Measurements from ENCODE around the gene NKAIN4.
"Not testable (repeated sequence)": the region's sequence is repeated elsewhere in the genome, so short reads cannot be mapped to it uniquely, and the experiment has no call there.

NKAIN4 gene

DNA sequence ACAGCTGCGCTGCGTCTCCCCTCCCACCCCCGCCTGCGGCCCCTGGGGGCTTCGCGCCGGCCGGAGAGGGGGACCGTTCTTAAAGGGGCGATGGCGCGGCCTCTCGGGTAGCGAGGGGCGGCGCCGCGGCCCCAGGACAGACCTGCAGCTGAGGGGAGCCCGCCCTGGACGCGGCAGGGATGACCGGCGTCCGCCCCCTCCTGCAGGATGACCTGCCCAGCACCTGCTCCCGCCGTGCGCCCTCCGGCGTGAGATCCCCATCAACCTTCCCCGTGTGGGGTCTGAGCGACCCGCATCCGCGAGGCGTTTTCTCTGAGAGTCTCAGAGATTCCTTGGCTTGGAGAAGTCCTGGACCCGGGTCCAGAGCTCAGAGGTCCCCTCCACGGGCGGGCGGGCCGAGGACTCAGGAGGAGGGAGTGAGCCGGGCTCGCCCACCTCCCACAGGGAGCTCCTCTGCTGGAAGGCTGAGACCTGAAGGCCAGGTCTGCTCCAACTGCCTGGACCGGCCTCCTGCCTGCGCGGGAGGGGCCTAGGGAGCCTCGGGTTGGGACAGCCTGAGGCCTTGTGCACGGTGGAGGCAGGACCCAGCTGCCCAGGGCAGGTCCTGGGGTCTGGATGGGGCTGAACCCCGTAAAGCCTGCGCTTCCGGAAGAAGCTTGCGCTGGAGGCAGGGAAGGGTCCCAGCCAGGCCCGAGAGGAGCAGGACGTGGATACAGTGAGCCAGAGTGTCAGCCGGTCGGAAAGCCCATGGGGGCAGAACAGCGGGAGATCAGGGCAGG is 532 bp upstream of the NKAIN4 start:
- DNase-seq: no peak

GRCh38 chr20:63253438-63254231 is 628 bp downstream of the NKAIN4 start:
- DNase-seq: no peak

GRCh38 chr20:63253065-63253437 is 1.2 kb downstream of the NKAIN4 start:
- no peak for DNase-seq

- DNase-seq: no peak
Observed at GRCh38 chr20:63252284-63252711, 2.0 kb downstream of the NKAIN4 start.

- not testable (repeated sequence) for DNase-seq
Observed at GRCh38 chr20:63251350-63251749, 2.9 kb downstream of the NKAIN4 start.

GRCh38 chr20:63249891-63250290 is 4.4 kb downstream of the NKAIN4 start:
- DNase-seq: no peak

DNA sequence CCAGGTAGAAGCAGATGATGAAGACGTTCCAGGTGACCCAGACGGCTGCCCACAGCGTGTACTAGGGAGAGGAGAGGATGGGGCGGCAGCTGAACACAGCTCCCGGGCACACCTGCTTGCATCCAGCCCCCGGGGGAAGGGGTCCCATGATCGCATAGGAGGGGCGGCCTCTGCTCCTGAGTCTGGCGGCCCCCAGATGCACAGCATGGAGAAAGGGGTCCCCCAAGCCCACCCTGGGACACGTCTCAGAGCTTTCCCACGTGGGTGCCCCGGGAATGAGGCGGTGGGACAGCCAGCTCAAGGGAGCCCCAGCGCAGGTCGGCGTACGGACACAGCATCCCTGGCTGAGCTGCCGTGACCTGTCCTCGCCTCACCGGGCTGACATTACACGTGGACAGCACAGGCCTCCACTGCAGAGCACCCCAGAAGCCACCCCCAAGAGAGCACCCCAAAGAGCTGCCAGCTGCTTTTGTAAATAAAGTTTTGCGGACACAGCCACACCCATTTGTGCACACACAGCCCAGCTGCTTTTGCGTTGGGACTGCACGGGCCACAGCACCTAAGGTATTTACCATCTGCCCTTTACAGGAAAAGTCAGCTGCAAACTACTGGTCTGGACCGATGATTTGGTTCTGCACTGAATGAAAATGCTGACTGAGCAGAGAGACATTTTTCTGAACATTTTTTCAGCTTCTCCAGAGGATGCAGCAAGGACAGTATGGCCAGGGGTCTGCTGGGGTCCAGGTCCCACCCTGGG is 5.2 kb downstream of the NKAIN4 start:
- DNase-seq: no peak

GRCh38 chr20:63247671-63248228 is 6.5 kb downstream of the NKAIN4 start:
- no peak for DNase-seq

DNA sequence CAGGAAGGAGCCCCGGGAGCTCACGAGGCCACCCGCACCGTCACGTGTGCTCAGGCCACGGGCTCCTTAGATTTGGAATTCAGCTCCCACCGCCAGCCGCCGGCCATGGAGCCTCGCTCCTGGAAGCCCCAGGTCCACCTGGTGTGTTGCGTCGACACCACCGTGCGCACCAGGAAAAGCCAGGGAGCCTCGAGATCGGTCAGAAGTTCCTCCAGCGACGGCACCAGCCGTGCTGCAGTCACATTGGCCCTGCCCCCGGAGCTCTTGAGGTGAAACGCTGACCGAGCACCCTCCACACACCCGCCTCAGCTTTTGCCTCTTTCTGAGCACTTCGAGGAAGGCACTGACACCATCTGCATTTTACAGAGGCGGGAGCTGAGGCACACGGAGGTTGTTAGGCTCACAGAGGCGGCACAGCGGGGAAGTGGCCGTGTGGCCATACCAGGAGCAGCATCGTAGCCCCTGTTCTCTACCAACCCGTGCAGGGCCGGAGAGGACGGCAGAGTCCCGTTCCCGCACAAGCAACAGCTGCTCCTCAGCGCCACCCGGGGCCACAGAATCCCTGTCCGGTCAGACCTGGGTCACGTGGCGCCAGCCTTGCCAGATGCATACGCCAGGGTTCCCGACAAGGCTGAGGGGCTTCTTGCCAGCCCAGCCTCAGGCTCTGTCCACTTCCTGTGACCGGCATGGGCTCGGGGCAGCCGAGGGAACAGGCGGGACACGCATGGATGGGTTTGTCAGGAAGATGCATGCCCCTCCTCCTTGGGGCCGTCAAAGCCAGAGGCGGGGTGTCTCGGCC is 7.6 kb downstream of the NKAIN4 start:
- no peak for DNase-seq

DNA sequence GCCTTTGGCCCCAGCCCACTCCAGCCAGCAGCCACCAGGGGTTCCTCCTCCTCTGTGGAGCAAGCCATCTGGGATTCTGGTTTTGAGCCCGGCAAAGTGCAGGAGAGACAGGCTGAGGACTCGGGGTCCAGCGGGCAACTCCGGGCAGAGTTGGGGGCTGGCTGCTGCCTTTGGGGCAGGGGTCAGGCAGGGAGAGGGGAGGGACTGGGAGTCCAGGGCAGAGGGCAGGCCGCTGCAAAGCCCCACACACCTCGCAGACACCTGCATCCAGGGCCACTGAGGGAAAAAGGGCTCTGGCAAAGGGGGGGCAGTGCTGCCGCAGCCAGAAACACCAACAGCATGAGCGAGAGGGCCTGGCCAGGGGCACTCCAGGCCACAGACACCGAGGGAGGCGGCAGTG is 9.8 kb downstream of the NKAIN4 start:
- no peak for DNase-seq

DNA sequence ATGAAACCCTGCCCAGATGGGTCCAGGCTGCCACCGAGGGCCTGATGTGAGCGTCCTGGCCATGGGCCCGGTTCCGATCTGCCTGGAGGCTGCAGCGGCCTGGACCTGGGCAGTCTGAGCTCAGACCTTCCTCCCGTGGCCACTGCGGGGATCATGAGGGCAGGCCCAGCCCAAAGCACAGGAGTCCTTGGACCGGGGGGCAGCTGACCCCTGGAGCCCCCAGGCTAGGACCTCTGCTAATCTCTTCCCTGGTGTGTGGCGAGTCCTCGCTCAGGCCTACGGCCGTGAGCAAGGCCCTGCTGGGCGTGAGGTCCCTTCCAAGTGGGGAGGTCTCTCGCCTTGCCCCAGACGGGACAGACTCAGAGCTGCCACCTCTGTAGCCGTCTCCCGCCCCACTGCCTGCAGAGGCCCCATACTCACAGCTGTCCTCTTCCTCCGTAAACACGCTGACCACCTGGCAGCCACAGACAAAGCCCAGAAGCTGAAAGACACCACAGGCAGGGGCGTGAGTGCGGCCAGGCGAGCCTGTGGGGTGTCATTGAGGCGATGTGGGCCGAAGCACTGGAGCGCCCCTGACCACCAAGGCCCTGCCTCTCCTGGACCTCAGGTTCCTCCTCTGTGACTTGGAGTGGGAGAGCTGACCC is 10.5 kb downstream of the NKAIN4 start:
- no peak for DNase-seq

GRCh38 chr20:63242736-63243135 is 11.5 kb downstream of the NKAIN4 start:
- DNase-seq: no peak

- no peak for DNase-seq
Observed at GRCh38 chr20:63241272-63241671, 13.0 kb downstream of the NKAIN4 start.

GRCh38 chr20:63240004-63240403 is 14.3 kb downstream of the NKAIN4 start:
- DNase-seq: no peak

- no peak for DNase-seq
Observed at GRCh38 chr20:63239431-63239830, 14.8 kb downstream of the NKAIN4 start.

DNA sequence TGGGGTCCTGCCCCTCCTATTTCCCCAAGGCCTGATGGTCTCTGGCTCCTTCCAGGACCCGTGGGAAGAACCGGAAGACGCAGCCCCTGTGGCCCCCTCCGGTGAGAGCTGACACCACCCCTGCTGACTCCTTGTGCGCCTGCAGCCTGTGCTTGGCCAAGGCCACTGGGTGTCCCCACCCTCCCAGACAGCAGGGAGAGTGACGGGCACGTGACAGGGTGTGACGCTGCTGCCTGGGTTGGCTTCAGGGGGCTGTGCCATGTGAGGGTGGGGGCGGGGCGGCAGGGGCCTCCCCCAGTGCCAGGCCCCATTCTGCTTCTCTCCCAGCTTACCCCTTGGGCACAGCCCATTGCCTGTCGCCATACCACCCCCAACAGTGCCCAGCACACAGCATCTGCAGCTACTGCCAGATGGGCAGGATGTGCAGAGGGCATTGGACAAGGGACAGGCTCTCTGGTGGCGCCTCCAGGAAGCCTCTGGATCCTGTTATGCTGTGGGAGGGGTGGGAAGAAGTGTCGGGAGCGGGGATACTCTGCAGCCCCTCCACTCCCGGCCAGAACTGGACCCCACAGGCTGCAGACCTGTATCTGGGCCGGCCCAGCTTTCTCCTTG is 15.6 kb downstream of the NKAIN4 start:
- DNase-seq: no peak

GRCh38 chr20:63238031-63238430 is 16.2 kb downstream of the NKAIN4 start:
- DNase-seq: no peak

DNA sequence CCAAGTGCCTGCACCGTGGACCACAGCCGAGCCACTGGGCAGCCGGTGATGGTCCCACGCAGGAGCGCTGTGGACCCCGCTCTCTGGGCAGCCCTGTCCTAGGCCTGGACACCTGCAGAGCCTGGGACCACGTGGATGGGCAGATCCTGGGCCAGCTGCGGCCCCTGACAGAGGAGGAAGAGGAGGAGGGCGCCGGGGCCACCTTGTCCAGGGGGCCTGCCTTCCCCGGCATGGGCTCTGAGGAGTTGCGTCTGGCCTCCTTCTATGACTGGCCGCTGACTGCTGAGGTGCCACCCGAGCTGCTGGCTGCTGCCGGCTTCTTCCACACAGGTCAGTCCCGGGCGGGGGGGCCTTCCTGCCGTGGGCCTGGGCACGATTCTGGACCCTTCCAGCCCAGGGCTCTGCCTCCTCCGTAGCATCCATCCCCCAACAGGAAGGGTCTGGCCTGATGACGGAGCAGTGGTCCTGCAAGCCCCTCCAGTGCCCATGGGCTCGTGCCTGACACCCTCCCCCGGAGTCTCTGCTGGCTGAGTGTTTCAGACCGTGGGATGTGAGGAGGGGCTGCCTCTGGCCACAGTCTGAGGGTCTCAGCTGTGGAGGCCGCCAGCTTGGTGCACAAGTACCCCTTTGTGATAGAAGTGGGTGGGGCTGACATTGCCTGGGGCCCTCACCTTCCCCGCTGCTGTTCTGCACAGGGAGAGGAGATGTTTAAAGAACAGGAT is 18.0 kb downstream of the NKAIN4 start:
- DNase-seq: no peak

DNA sequence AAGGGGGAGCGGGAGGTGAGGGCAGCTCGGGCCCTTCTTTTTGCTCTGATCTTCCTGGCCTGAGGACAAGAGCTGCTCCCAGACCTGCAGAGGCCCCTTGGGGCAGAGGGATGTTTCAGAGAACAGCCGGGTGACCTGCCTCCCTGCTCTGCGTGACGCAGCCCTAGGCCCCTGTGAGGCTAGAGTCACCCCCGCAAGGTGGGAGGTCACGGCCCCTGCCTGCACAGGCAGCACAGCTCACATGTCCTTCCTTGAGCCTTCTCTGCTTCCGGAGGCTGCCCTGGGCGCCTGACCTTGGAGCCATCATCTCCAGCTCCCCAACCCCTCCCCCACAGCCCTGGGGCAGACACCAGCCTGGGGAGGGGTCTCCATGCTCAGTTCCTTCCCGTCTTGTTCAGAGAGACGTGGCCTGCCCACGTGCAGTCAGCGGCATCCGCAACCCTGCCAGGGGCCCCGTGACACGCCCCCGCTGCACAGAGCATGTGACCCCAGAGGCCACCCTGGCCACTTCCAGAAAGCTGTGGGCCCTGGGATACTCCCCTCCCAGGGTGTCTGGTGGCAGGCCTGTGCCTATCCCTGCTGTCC is 18.8 kb downstream of the NKAIN4 start, which contains the start of gene BIRC7:
Gene BIRC7 (plus strand): TSS at position 507 of the 585 bp plus-strand sequence. CDS start 192 bp downstream, outside the sequence.
- DNase-seq: no peak
